Measurements from ENCODE around the gene NPDC1.

DNA sequence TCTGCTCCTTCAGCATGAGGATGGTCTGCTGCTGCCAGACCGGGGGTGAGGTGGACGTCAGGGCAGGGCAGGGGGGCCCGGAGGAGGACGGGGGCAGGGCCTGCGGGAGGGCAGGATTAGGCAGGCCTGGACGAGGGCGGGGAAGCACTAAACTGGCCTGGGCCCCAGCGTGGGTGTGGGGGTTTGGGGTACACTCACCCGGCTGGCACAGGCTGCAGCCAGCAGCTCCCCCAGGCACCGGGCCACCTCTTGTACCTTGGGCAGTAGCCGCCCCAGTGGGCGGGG is 18.8 kb upstream of the NPDC1 start:
- TF ChIP-seq, protein P1, sequence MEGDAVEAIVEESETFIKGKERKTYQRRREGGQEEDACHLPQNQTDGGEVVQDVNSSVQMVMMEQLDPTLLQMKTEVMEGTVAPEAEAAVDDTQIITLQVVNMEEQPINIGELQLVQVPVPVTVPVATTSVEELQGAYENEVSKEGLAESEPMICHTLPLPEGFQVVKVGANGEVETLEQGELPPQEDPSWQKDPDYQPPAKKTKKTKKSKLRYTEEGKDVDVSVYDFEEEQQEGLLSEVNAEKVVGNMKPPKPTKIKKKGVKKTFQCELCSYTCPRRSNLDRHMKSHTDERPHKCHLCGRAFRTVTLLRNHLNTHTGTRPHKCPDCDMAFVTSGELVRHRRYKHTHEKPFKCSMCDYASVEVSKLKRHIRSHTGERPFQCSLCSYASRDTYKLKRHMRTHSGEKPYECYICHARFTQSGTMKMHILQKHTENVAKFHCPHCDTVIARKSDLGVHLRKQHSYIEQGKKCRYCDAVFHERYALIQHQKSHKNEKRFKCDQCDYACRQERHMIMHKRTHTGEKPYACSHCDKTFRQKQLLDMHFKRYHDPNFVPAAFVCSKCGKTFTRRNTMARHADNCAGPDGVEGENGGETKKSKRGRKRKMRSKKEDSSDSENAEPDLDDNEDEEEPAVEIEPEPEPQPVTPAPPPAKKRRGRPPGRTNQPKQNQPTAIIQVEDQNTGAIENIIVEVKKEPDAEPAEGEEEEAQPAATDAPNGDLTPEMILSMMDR (IDR thresholded peaks at IDR 0.05; ENCODE audit: low read length), result no peak
- TF ChIP-seq EZH2phosphoT487 (IDR thresholded peaks at IDR 0.05; ENCODE audit: low read length), result no peak
- no peak for TF ChIP-seq EZH2 (optimal IDR thresholded peaks at IDR 0.05; ENCODE audit: low read depth, low read length)
